A673 (cell line): ENCODE results near the gene DVL3. TPM values are rescaled to one million over a fixed set of nuclear protein-coding genes. Genes with fewer than 3 reads are reported as not detected.

ENCODE experiments used
- Bru-seq: library from RNA; stranded (reverse); fragments of 400-500 nt; gene quantifications from one replicate; lab custom pipeline; 2021; lab: Mats Ljungman, UMichigan
- BruChase-seq, 2 experiments: library from RNA; stranded (reverse); fragments of 400-500 nt; gene quantifications; one replicate each; lab custom pipeline; 2021; lab: Mats Ljungman, UMichigan
- BruUV-seq: library from RNA; stranded (reverse); fragments of 400-500 nt; replicated peaks from 2 replicates; lab custom pipeline; 2021; lab: Mats Ljungman, UMichigan
- CTCF ChIA-PET: fragments of 300-600 bp; sonication (Branson Sonifier 250); formaldehyde crosslinking; loops from one replicate; lab custom pipeline; 2022; ENCODE audit warnings: antibody characterized with exemption; lab: Charles Lee
- POLR2A ChIA-PET: fragments of 300-600 bp; sonication (Branson Sonifier 250); formaldehyde crosslinking; loops from one replicate; lab custom pipeline; 2022; ENCODE audit warnings: antibody characterized with exemption; ENCODE audit not compliant: low non-redundant PET; lab: Charles Lee
- DNase-seq: peaks from one replicate; pipeline ENCODE4 v3.0.0-alpha.2; 2015; ENCODE audit warnings: low spot score
- H3K27ac ChIP-seq: fragments of 200-600 bp; sonication (generic); 2 replicates; pipeline ENCODE4 v1.5.1; 2016; ENCODE audit warnings: mixed run types, low read depth, mild to moderate bottlenecking, mixed read lengths, antibody characterized with exemption, low read length; ENCODE audit not compliant: poor library complexity, severe bottlenecking
- H3K27me3 ChIP-seq: fragments of 200-600 bp; sonication (generic); replicated peaks from 2 replicates; pipeline ENCODE4 v1.6.1; 2017; ENCODE audit warnings: mixed run types, low read depth, mild to moderate bottlenecking, mixed read lengths, antibody characterized with exemption, low read length; ENCODE audit not compliant: insufficient read depth, poor library complexity
- H3K36me3 ChIP-seq: fragments of 200-600 bp; sonication (generic); 2 replicates; pipeline ENCODE4 v1.6.1; 2016; ENCODE audit warnings: mixed run types, mild to moderate bottlenecking, mixed read lengths, antibody characterized with exemption, low read length; ENCODE audit not compliant: insufficient read depth, poor library complexity, severe bottlenecking
- H3K4me1 ChIP-seq: fragments of 200-600 bp; sonication (generic); 2 replicates; pipeline ENCODE4 v1.6.1; 2017; ENCODE audit warnings: mixed run types, mild to moderate bottlenecking, mixed read lengths, antibody characterized with exemption, low read length; ENCODE audit not compliant: insufficient read depth, poor library complexity, severe bottlenecking
- H3K4me3 ChIP-seq: fragments of 200-600 bp; sonication (generic); 2 replicates; pipeline ENCODE4 v1.5.1; 2016; ENCODE audit warnings: low read depth, mixed run types, mild to moderate bottlenecking, mixed read lengths, low read length; ENCODE audit not compliant: poor library complexity, severe bottlenecking
- H3K9me3 ChIP-seq: fragments of 200-600 bp; sonication (generic); 2 replicates; pipeline ENCODE4 v1.6.1; 2016; ENCODE audit warnings: mixed run types, low read depth, mild to moderate bottlenecking, mixed read lengths, antibody characterized with exemption, low read length; ENCODE audit not compliant: poor library complexity, severe bottlenecking
- CTCF ChIP-seq: fragments of 300-800, 200-600 bp; sonication (generic); conservative IDR thresholded peaks from 2 replicates; pipeline ENCODE4 v1.5.1; 2017; ENCODE audit warnings: low read depth, mild to moderate bottlenecking, antibody characterized with exemption, low read length, moderate library complexity, mixed read lengths
- EZH2 ChIP-seq: fragments of 200-600 bp; sonication (generic); IDR thresholded peaks from 2 replicates; pipeline ENCODE4 v1.6.1; 2017; ENCODE audit warnings: borderline replicate concordance, low read depth, mild to moderate bottlenecking, mixed read lengths, antibody characterized with exemption, low read length; ENCODE audit not compliant: poor library complexity, severe bottlenecking
- intact Hi-C: fragments of 100-400 bp; cut with micrococcal nuclease; formaldehyde crosslinking; loops from one replicate; pipeline ENCODE4 v1.10.0; 2022; ENCODE audit not compliant: unreplicated experiment
- long read RNA-seq: library from polyadenylated mRNA; stranded (forward); transcript quantifications from one replicate; pipeline ENCODE4 v2.0.0, GENCODE V29; 2022
- total RNA-seq: library from RNA; stranded (reverse); gene quantifications from 2 replicates; pipeline ENCODE4 v1.2.3, GENCODE V29; 2021

The DVL3 gene
- 82.6 and 83.3 TPM in 2 replicates for total RNA-seq
- Bru-seq, nascent RNA, result percentile 74 among the genes with signal in this experiment
- BruChase-seq, experiment 1, labeled RNA remaining after a 2-hour chase, result percentile 90 among the genes with signal in this experiment
- BruChase-seq, experiment 2, labeled RNA remaining after a 6-hour chase, result percentile 94 among the genes with signal in this experiment
- long read RNA-seq, full-length matches to known transcripts, result 122 of 216 reads
- long read RNA-seq, partial matches to known transcripts, result 12 of 216 reads
- long read RNA-seq, other reads (novel, unspliced or antisense), result 82 of 216 reads

- TF ChIP-seq EZH2 (no peak), CTCF (no peak)
- CTCF ChIA-PET, result no interaction called here
- peak within 1 kb of the TSS; percentile 87 for H3K27ac ChIP-seq
- no TSS peak for BruUV-seq
- peak within 1 kb of the TSS; percentile 94 for H3K4me3 ChIP-seq
- H3K27me3 ChIP-seq, result no peaks in the 10 kb centered on the region
- H3K4me1 ChIP-seq, result peaks cover 21% of the 10 kb centered on the region
- POLR2A ChIA-PET, result no interaction called here
- H3K9me3 ChIP-seq, result no peaks in the 10 kb centered on the region
- DNase-seq, result peak; percentile 58
- intact Hi-C loops, result no loop called here
- H3K36me3 ChIP-seq, result no peaks in the 10 kb centered on the region
Observed at GRCh38 chr3:184154885-184155643, at the start of gene DVL3. Gene DVL3 (plus strand): TSS chr3:184155377. CDS start chr3:184155636, 259 bp downstream.

GRCh38 chr3:184110316-184110725 is 44.9 kb upstream of the DVL3 start:
- no TSS peak for BruUV-seq
- Histone ChIP-seq H3K27me3 (no peaks in the 10 kb centered on the region), H3K27ac (no peak overlapping the region), H3K36me3 (no peaks in the 10 kb centered on the region), H3K4me3 (no peak overlapping the region), H3K4me1 (no peaks in the 10 kb centered on the region), H3K9me3 (no peaks in the 10 kb centered on the region)
- CTCF ChIA-PET, result interaction anchor here (0.6 kb wide), 1 partner anchor 1181 kb away, joined by 7 read pairs; no protein-coding TSS in a partner anchor
- POLR2A ChIA-PET, result no interaction called here
- DNase-seq, result no peak
- intact Hi-C loops, result no loop called here
- no peak for TF ChIP-seq CTCF
- TF ChIP-seq EZH2, result no peak

- CTCF ChIA-PET, result interaction anchor here (0.6 kb wide), 1 partner anchor 1357 kb away, joined by 3 read pairs; no protein-coding TSS in a partner anchor
- peaks cover 6% of the 10 kb centered on the region for H3K27me3 ChIP-seq
- no peaks in the 10 kb centered on the region for H3K36me3 ChIP-seq
- no peak overlapping the region for H3K4me3 ChIP-seq
- POLR2A ChIA-PET, result no interaction called here
- no TSS peak for BruUV-seq
- TF ChIP-seq EZH2 (no peak), CTCF (no peak)
- intact Hi-C loops, result no loop called here
- no peaks in the 10 kb centered on the region for H3K4me1 ChIP-seq
- H3K27ac ChIP-seq, result no peak overlapping the region
- DNase-seq, result no peak
- no peaks in the 10 kb centered on the region for H3K9me3 ChIP-seq
Observed at GRCh38 chr3:184116017-184116416, 39.2 kb upstream of the DVL3 start.
